GM21390 (cell line): Measurements from ENCODE around the gene EIF3CL.
A peak's percentile ranks its signal among the peaks of the same experiment; 100 is the strongest.
"Not testable (repeated sequence)": the region's sequence is repeated elsewhere in the genome, so short reads cannot be mapped to it uniquely, and the experiment has no call there.

Experiments
- ATAC-seq: cut with Tn5 transposase; IDR thresholded peaks from one replicate; pipeline ENCODE4 v1.9.1; 2021; ENCODE audit not compliant: unreplicated experiment

The EIF3CL gene, protein sequence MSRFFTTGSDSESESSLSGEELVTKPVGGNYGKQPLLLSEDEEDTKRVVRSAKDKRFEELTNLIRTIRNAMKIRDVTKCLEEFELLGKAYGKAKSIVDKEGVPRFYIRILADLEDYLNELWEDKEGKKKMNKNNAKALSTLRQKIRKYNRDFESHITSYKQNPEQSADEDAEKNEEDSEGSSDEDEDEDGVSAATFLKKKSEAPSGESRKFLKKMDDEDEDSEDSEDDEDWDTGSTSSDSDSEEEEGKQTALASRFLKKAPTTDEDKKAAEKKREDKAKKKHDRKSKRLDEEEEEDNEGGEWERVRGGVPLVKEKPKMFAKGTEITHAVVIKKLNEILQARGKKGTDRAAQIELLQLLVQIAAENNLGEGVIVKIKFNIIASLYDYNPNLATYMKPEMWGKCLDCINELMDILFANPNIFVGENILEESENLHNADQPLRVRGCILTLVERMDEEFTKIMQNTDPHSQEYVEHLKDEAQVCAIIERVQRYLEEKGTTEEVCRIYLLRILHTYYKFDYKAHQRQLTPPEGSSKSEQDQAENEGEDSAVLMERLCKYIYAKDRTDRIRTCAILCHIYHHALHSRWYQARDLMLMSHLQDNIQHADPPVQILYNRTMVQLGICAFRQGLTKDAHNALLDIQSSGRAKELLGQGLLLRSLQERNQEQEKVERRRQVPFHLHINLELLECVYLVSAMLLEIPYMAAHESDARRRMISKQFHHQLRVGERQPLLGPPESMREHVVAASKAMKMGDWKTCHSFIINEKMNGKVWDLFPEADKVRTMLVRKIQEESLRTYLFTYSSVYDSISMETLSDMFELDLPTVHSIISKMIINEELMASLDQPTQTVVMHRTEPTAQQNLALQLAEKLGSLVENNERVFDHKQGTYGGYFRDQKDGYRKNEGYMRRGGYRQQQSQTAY

DNA sequence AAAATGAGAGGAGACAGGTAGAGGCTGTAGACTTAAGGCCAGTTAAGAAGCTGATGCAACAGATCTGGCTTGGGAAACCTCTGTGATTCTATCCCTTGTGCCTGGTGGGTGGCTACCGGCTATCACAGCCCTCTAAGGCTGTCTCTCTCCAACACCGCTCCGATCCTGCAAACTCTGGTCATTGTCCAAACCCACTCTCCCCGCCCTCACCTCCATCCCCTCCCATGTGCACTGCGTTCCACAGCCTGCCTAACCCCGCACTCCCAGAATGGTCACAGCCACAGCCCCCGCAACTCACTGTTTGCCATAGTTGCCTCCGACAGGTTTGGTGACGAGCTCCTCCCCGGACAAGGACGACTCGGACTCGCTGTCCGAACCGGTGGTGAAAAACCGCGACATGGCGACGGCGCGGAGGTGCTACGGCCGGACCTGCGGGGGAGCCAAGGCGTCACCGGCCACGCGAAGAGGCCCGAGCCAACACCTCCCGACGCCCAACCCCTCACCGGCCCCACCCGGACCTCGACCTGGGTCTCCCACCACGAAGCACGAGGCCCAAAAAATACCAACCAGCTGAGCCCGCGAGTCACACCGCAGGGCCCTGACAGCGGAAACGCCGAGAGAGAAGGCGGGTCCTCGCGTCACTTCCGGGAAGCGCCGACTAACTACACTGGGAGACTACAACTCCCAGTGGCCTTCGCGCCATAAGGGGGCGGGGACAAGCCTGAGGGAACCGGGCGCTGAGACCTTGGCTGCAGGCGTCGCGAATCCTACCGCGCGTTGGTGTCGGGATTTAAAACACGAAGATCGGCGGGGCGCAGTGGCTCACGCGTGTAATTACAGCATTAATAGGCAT lies at the start of gene EIF3CL:
EIF3CL (minus strand) TSS at position 622 of the 853 bp plus-strand sequence; CDS start at position 399, 223 bp downstream.
- ATAC-seq = peak; percentile 98

- ATAC-seq = not testable (repeated sequence)
Measured at GRCh38 chr16:28447081-28447480, 43.4 kb upstream of the EIF3CL start.

GRCh38 chr16:28446388-28446787 lies 42.7 kb upstream of the EIF3CL start:
- not testable (repeated sequence) for ATAC-seq

GRCh38 chr16:28443943-28444342 lies 40.3 kb upstream of the EIF3CL start:
- not testable (repeated sequence) for ATAC-seq

DNA sequence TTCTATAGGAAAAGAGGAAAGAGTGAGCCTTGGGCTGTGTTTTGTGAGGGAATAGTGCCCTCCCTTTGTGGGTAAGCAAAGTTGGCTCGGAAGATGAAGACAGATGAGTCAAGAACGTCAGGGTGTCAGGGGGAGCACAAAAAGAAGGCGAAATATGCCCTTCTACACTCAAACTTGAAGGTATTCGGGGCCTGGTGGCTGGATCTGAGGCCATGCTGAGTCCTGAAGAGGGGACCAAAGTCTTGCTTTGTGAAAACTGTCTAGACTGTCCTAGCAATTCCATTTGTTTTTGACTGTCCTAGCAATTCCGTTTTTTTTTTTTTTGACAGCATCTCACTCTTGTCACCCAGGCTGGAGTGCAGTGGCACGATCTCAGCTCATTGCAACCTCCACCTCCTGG lies 35.3 kb upstream of the EIF3CL start:
- not testable (repeated sequence) for ATAC-seq

DNA sequence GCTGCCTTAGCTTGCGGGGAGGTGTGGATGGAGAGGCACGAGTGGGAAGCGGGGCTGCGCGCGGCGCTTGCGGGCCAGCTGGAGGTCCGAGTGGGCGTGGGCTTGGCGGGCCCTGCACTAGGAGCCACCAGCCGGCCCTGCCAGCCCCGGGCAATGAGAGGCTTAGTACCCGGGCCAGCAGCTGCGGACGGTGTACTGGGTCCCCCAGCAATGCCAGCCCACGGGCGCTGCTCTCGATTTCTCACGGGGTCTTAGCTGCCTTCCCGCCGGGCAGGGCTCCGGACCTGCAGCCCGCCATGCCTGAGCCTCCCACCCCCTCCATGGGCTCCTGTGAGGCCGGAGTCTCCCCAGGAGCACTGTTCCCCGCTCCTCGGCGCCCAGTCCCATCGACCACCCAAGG lies 31.7 kb upstream of the EIF3CL start:
- not testable (repeated sequence) for ATAC-seq

DNA sequence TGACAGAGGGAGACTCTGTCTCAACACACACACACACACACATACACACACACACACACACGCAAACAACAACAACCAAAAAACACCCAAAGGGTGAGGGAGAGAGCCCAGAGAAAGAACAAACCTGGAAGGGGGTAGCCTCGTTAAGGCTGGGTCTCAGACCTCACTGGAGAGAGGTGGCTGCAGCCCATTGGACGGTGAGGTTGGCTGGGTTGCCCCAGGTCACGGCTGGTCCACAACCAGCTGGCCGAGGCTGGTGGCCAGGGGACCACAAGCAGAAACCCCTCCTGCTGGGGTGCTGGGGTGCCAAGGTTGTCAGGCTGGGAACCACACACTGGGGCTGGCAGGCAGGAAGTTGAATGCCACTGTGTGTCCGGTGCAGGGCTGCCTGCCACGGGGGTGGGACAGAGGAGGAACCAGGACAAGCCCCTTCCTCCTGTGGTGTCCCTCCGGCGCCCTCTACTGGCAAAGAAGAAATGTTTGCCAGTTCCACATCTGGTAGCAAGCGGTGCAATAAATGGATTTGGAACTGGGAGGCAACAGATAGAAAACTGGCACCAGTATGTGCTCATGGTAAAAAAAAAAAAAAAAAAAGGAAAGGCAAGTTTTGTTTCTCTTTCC lies 22.5 kb upstream of the EIF3CL start:
- ATAC-seq = peak; percentile 63

DNA sequence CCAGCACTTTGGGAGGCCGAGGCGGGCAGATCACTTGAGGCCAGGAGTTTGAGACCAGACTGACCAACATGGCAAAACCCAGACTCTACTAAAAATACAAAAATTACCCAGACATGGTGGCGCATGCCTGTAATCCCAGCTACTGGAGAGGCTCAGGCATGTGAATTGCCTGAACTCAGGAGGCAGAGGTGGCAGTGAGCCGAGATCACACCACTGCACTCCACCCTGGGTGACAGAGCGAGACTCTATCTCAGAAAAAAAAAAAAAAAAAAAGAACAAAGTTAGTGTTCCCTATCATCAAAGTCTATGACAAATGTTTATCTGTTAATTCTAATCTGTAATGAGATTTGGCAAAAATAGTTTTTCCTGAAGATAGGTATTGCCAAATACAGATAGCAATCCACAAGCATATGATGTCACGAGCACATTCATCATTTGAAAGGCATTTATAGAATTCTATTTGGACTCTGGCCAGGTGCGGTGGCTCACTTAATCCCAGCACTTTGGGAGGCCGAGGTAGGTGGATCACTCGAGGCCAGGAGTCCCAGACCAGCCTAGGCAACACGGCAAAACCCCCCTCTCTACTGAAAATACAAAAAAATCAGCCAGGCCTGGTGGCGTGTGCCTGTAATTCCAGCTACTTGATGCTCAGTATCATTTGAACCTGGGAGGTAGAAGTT lies 17.6 kb upstream of the EIF3CL start:
- not testable (repeated sequence) for ATAC-seq

GRCh38 chr16:28417033-28417432 lies 13.4 kb upstream of the EIF3CL start:
- ATAC-seq = not testable (repeated sequence)

DNA sequence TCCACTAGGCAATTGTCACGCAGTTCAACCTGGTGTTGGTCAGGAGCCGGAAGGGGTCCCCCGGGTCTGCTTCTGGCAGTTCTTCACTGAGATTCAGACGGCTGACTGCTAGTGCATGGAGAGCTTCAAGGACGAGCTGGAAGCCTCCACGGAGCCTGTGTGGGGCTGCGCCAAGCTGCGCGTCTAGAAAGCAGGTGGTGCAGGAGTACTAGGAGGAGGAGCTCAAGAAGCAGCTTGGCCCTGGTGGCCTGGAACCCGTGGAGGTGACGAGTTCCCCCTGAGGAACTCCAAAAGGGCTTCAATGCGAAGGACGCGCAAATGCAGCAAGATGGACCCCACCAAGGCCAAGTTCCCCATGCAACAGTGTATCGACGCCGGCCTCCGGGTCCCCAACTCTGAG lies 10.9 kb upstream of the EIF3CL start:
- not testable (repeated sequence) for ATAC-seq

DNA sequence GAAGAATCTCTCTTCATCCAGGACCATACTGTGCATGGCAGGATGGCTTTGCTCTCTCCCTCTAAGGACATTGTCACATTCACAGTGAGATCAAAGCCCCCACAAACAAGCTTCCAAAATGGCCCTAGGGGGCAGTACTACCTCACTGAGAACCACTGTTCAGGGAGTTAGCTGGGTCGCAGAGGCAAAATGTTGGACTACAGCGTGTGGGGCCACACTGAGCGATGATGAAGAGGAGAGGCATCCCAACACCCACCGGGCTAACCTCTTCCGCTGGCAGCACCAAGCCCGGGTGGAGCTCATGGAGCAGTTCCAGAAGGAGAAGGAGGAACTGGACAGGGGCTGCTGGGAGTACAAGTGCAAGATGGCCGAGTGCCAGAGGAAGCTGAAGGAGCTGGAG lies 9.9 kb upstream of the EIF3CL start:
- not testable (repeated sequence) for ATAC-seq

GRCh38 chr16:28392054-28392453 lies 11.6 kb downstream of the EIF3CL start:
- not testable (repeated sequence) for ATAC-seq

DNA sequence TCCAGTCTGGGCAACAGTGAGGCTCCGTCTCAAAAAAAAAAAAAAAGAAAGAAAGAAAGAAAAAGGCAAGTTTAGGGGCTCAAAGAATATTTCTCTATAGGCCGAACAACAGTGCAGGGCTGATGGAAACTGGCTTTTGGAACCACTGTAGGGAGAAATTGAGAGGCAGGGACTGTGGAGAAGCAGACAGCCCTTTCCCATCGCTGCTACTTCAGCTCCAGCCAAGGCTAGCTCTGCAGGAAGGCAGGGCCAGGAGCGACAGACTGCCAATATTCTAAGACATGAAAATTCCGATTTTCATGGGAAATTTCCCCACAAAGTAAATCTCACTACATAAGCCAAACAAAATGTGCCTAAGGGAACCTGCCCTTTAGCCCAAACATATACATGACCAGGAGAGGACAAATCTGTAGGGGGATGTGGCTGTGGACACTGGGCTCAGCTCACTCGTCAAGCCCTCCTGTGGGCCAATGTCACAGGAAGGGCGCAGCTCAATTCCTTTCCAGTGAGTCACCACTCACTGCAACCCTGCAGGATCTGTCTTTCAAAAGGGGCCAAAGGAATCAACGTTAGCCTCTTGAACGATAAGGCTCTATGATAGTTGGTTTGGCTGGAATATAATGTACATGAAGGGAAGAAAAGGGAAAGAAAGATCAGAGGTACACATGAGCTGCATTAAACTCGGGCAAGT lies 21.3 kb downstream of the EIF3CL start:
- not testable (repeated sequence) for ATAC-seq

- not testable (repeated sequence) for ATAC-seq
Measured at GRCh38 chr16:28377822-28378221, 25.8 kb downstream of the EIF3CL start.

- not testable (repeated sequence) for ATAC-seq
Measured at GRCh38 chr16:28377108-28377625, 26.5 kb downstream of the EIF3CL start.

GRCh38 chr16:28375115-28375514 lies 28.5 kb downstream of the EIF3CL start:
- not testable (repeated sequence) for ATAC-seq

- ATAC-seq = not testable (repeated sequence)
Measured at GRCh38 chr16:28374281-28374680, 29.4 kb downstream of the EIF3CL start.

DNA sequence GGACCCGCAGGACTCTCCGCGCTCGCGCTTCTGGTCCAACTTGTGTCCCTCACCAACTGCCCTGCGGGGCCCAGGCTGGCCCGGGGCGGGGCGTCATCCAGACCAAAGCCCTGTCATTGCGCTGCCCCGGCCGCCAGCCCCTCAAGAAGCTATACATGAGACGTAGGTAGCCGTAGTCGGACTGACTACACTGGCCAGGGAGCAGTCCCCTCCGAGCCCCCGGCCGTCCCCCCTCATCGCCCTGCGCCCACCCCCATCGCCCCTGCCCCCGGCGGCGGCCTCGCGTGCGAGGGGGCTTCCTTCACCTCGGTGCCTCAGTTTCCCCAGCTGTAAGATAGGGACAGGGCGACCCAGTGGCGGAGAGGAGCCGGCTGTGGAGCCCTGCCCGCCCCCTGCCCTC lies 35.7 kb downstream of the EIF3CL start:
- not testable (repeated sequence) for ATAC-seq
